Prostate gland (tissue), 2 donors: ENCODE results near the gene SH2D6. TPM values are rescaled to one million over a fixed set of nuclear protein-coding genes. Genes with fewer than 3 reads are reported as not detected.
A peak's percentile ranks its signal among the peaks of the same experiment; 100 is the strongest.

Source experiments
- DNase-seq: peaks from one replicate; pipeline ENCODE4 v3.0.0-alpha.2; 2019; ENCODE audit warnings: low spot score
- H3K27ac ChIP-seq, 2 donors: fragments of 200-600 bp; sonication (generic); 2 replicates each; pipeline ENCODE4 v1.5.1; 2017 to 2019
- H3K27me3 ChIP-seq: fragments of 200-600 bp; sonication (generic); replicated peaks from 2 replicates; pipeline ENCODE4 v1.5.1; 2019; ENCODE audit not compliant: insufficient read depth
- H3K36me3 ChIP-seq, 2 donors: fragments of 200-600 bp; sonication (generic); 1 replicate in 1 of 2; 2 replicates in 1 of 2; pipeline versions ENCODE4 v1.5.1 to v1.8.1; 2017 to 2019
- H3K4me1 ChIP-seq: fragments of 200-600 bp; sonication (generic); replicated peaks from 2 replicates; pipeline ENCODE4 v1.5.1; 2019
- H3K4me3 ChIP-seq, 2 donors: fragments of 200-600 bp; sonication (generic); 2 replicates each; pipeline ENCODE4 v1.5.1; 2017 to 2019
- H3K9me3 ChIP-seq: fragments of 200-600 bp; sonication (generic); 2 replicates; pipeline ENCODE4 v1.5.1; 2017
- CTCF ChIP-seq, 4 experiments: fragments of 200-600 bp in 2 of 4; fragments of 450-650 bp in 2 of 4; sonication (generic) in 2 of 4; IDR thresholded peaks; 1 replicate in 3 of 4; 2 replicates in 1 of 4; pipeline ENCODE4 v1.5.1; 2016 to 2019; ENCODE audit warnings: antibody characterized with exemption in 4 of 4, mild to moderate bottlenecking in 2 of 4, moderate library complexity in 2 of 4
- POLR2A ChIP-seq: fragments of 450-650 bp; IDR thresholded peaks from one replicate; pipeline ENCODE4 v1.6.1; 2016; ENCODE audit warnings: antibody characterized with exemption, mild to moderate bottlenecking
- POLR2AphosphoS5 ChIP-seq: sonication (generic); formaldehyde crosslinking; IDR thresholded peaks from one replicate; pipeline ENCODE4 v1.6.1; 2017; ENCODE audit warnings: antibody characterized with exemption
- WGBS: methylation state at CpG from one replicate; pipeline ENCODE4 v1.1.5; 2018; 5-methylcytosine and 5-hydroxymethylcytosine counted together
- intact Hi-C: fragments of 100-400 bp; cut with DNase I; formaldehyde crosslinking; loops from one replicate; pipeline ENCODE4 v1.14.2; 2022
- total RNA-seq, 2 donors: library from RNA; depleted of rRNA; stranded (reverse); fragments of >200 nt; gene quantifications; one replicate each; pipeline ENCODE4 v1.1.0, GENCODE V29; 2016

SH2D6 gene
- total RNA-seq, 2 donors from 2014 or later = 0.23 to 1.8 TPM

GRCh38 chr2:85390941-85391669, 27.4 kb upstream of the SH2D6 start:
- Histone ChIP-seq H3K9me3 (no peaks in the 10 kb centered on the region), H3K4me3 (no peak overlapping the region), H3K4me1 (peaks cover 17% of the 10 kb centered on the region), H3K27ac (no peak overlapping the region), H3K27me3 (no peaks in the 10 kb centered on the region), H3K36me3 (peaks cover 0 to 3% of the 10 kb centered on the region in 2 donors)
- peak; percentile 48 for DNase-seq
- TF ChIP-seq POLR2A (no peak), CTCF (IDR thresholded peaks at IDR 0.05) (peak; percentile 45 to 81 (median 56)), POLR2AphosphoS5 (peak; percentile 20)
- 81% methylated on average over 11 of the region's 11 CpGs for WGBS
- intact Hi-C loops = no loop called here

DNA sequence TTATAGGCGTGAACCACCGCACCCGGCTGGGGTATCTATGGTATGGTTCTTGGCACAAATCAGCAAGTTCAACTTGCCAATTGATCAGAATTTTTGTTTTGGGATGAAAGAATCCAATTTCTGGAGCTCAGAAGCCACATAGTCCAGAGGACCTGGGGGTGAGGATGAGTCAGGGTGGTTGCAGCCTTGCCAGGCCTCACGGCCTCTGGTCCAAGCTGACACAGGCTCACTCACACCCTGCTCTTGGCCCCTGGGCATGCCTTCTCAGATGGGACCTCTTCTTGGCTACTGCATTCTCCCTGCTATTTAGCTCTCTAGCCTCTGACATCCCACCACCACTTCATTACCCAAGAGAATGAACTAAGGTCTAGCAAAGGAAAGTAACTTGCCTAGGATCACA, 24.7 kb upstream of the SH2D6 start:
- H3K36me3 ChIP-seq = no peaks in the 10 kb centered on the region
- no peaks in the 10 kb centered on the region for H3K9me3 ChIP-seq
- 84% methylated on average over 4 of the region's 4 CpGs for WGBS
- TF ChIP-seq POLR2A (no peak), POLR2AphosphoS5 (no peak), CTCF (IDR thresholded peaks at IDR 0.05) (no peak)
- no peak overlapping the region for H3K4me3 ChIP-seq
- intact Hi-C loops = no loop called here
- no peak for DNase-seq
- H3K4me1 ChIP-seq = peaks cover 21% of the 10 kb centered on the region
- H3K27ac ChIP-seq = peak overlapping the region; percentile 83 to 87
- H3K27me3 ChIP-seq = no peaks in the 10 kb centered on the region

GRCh38 chr2:85394261-85394681, 24.2 kb upstream of the SH2D6 start:
- no peak for DNase-seq
- H3K4me1 ChIP-seq = peaks cover 21% of the 10 kb centered on the region
- peak overlapping the region; percentile 83 to 87 for H3K27ac ChIP-seq

DNA sequence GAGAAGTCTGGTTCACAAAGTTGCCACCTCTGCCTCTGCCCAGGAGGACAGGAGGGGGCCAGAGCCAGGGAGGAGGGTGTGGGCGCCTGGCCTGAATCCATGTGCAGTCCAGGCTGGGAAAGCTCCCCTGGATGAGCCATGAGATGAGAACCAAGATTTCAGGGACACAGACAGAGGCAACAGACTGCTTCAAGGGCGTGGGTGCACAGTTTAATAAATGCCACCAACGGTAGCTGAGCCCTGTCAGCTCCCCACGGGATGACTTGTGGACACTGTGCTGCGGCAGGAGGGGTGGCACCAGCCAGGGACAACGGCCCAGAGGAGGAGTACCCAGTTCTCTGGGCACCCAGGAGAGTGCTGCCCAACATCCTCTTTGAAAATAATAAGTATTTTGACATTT, 23.5 kb upstream of the SH2D6 start:
- WGBS = 45% methylated on average over 6 of the region's 6 CpGs
- Histone ChIP-seq H3K9me3 (no peaks in the 10 kb centered on the region), H3K27ac (peak overlapping the region; percentile 83 to 87), H3K36me3 (no peaks in the 10 kb centered on the region), H3K4me3 (no peak overlapping the region), H3K4me1 (peaks cover 21% of the 10 kb centered on the region), H3K27me3 (no peaks in the 10 kb centered on the region)
- intact Hi-C loops = no loop called here
- TF ChIP-seq POLR2AphosphoS5 (no peak), CTCF (IDR thresholded peaks at IDR 0.05) (no peak), POLR2A (no peak)
- DNase-seq = no peak

More at GRCh38 chr2:85394261-85394681, 24.2 kb upstream of the SH2D6 start:
- no peaks in the 10 kb centered on the region for H3K9me3 ChIP-seq
- H3K4me3 ChIP-seq = no peak overlapping the region
- 47% methylated on average over 4 of the region's 4 CpGs for WGBS
- intact Hi-C loops = no loop called here
- no peaks in the 10 kb centered on the region for H3K36me3 ChIP-seq
- no peaks in the 10 kb centered on the region for H3K27me3 ChIP-seq
- TF ChIP-seq POLR2AphosphoS5 = peak; percentile 9
- TF ChIP-seq POLR2A = no peak

DNA sequence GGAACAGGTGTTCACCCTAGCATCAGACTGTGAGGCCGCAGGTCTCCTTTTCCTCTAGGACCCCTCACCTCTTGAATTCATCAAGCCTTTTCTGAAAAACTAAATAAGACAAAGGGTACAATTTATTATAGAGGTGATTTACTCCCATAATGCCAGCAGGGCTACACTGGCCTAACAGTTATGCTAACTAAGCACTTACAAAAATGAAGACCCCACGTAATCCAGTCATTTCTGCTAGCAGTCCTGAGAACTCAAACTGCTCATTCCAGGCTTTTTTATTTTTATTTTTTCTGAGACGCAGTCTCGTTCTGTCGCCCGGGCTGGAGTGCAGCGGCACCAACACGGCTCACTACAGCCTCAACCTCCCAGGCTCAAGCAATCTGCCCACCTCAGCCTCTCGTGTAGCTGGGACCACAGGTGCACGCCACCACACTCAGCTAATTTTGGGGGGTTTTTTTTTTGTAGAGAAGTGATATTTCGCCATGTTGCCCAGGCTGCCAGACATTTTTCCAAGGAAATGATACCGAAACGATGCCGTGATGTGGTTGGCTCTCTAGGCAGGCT, 22.5 kb upstream of the SH2D6 start:
- TF ChIP-seq POLR2AphosphoS5 (no peak), CTCF (IDR thresholded peaks at IDR 0.05) (no peak)
- no peak for DNase-seq
- peaks cover 21% of the 10 kb centered on the region for H3K4me1 ChIP-seq
- peak overlapping the region; percentile 83 to 87 for H3K27ac ChIP-seq
- no peaks in the 10 kb centered on the region for H3K9me3 ChIP-seq
- peak overlapping the region; percentile 16 to 26 for H3K4me3 ChIP-seq
- intact Hi-C loops = no loop called here
- no peaks in the 10 kb centered on the region for H3K27me3 ChIP-seq
- WGBS = 46% methylated on average over 14 of the region's 14 CpGs
- no peaks in the 10 kb centered on the region for H3K36me3 ChIP-seq
